ENCODE results near the gene HMGN2. TPM values are rescaled to one million over a fixed set of nuclear protein-coding genes. Genes with fewer than 3 reads are reported as not detected.

The HMGN2 gene
- total and polyA plus RNA-seq, 2 experiments from 2014 or later: 330 to 1,122 TPM

- TF ChIP-seq NANOG (IDR thresholded peaks at IDR 0.05; ENCODE audit: borderline replicate concordance) (no peak), REST (IDR thresholded peaks at IDR 0.05; ENCODE audit: unreplicated experiment) (no peak)
- Histone ChIP-seq H2AFZ (no peak overlapping the region), H3K79me2 (replicated peaks; ENCODE audit: insufficient read depth) (no peaks in the 10 kb centered on the region), H4K20me1 (replicated peaks; ENCODE audit: insufficient read depth) (peaks cover 5% of the 10 kb centered on the region), H3K9me2 (ENCODE audit: insufficient read depth) (no peaks in the 10 kb centered on the region), H3F3A (replicated peaks; ENCODE audit: low read depth) (0 out of 2 replicates have a peak, but pooled peaks cover 3% of the 10 kb centered on the region), H3K27me3 (ENCODE audit: insufficient read depth) (no peaks in the 10 kb centered on the region), H3K4me2 (no peak overlapping the region), H3K4me1 (ENCODE audit: insufficient read depth) (no peaks in the 10 kb centered on the region), H3K36me3 (ENCODE audit: insufficient read depth) (peaks cover 11% of the 10 kb centered on the region), H3K27ac (ENCODE audit: low read depth) (no peak overlapping the region), H3K4me3 (no peak overlapping the region)
- DNase-seq (ENCODE audit: low spot score) (no peak), ATAC-seq (no peak)
- Mint-ChIP-seq H3K27me3 (ENCODE audit: insufficient read depth, low read depth, poor library complexity) (peaks cover 3% of the 10 kb centered on the region), H3K4me3 (no peak overlapping the region), H3K4me1 (peaks cover 6% of the 10 kb centered on the region; the same call in 2 of the 3 replicates), H3K36me3 (ENCODE audit: low read depth) (peaks cover 47% of the 10 kb centered on the region), H3K9me3 (no peaks in the 10 kb centered on the region), H3K27ac (no peak overlapping the region)
These were observed 21.3 kb upstream of the HMGN2 start for GRCh38 chr1:26450908-26451307.

- no peaks in the 10 kb centered on the region for H3K79me2 ChIP-seq (replicated peaks; ENCODE audit: insufficient read depth)
- Mint-ChIP-seq H3K4me3 (no peak overlapping the region), H3K27me3 (ENCODE audit: insufficient read depth, low read depth, poor library complexity) (peaks cover 1% of the 10 kb centered on the region), H3K4me1 (peaks cover 1% of the 10 kb centered on the region; the same call in 2 of the 3 replicates), H3K9me3 (no peaks in the 10 kb centered on the region), H3K27ac (no peak overlapping the region), H3K36me3 (ENCODE audit: low read depth) (peaks cover 35% of the 10 kb centered on the region)
- H3F3A ChIP-seq (replicated peaks; ENCODE audit: low read depth): 0 out of 2 replicates have a peak, but pooled peaks cover 3% of the 10 kb centered on the region
- no peaks in the 10 kb centered on the region for H3K27me3 ChIP-seq (ENCODE audit: insufficient read depth)
- H3K9me2 ChIP-seq (ENCODE audit: insufficient read depth): no peaks in the 10 kb centered on the region
- H3K27ac ChIP-seq (ENCODE audit: low read depth): no peak overlapping the region
- no peak overlapping the region for H3K4me3 ChIP-seq
- peaks cover 12% of the 10 kb centered on the region for H3K36me3 ChIP-seq (ENCODE audit: insufficient read depth)
- DNase-seq (ENCODE audit: low spot score) (no peak), ATAC-seq (no peak)
- H4K20me1 ChIP-seq (replicated peaks; ENCODE audit: insufficient read depth): peaks cover 5% of the 10 kb centered on the region
- H2AFZ ChIP-seq: no peak overlapping the region
- no peak for TF ChIP-seq ZNF331 (CRISPR knock-in tag; IDR thresholded peaks at IDR 0.05; ENCODE audit: low read depth)
- H3K4me2 ChIP-seq: no peak overlapping the region
- no peaks in the 10 kb centered on the region for H3K4me1 ChIP-seq (ENCODE audit: insufficient read depth)
These were observed 19.6 kb upstream of the HMGN2 start for GRCh38 chr1:26452459-26453183.

- H4K20me1 ChIP-seq (replicated peaks; ENCODE audit: insufficient read depth): peaks cover 8% of the 10 kb centered on the region; the same call in 1 of the 2 replicates
- no peak overlapping the region for H2AFZ ChIP-seq
- H3K36me3 ChIP-seq (ENCODE audit: insufficient read depth): peaks cover 23% of the 10 kb centered on the region
- no peak overlapping the region for H3K27ac ChIP-seq (ENCODE audit: low read depth)
- H3K4me1 ChIP-seq (ENCODE audit: insufficient read depth): no peaks in the 10 kb centered on the region
- no peaks in the 10 kb centered on the region for H3K4me1 Mint-ChIP-seq
- no peaks in the 10 kb centered on the region for H3K79me2 ChIP-seq (replicated peaks; ENCODE audit: insufficient read depth)
- no peak overlapping the region for H3K27ac Mint-ChIP-seq
- no peaks in the 10 kb centered on the region for H3K9me2 ChIP-seq (ENCODE audit: insufficient read depth)
- no peaks in the 10 kb centered on the region for H3K27me3 Mint-ChIP-seq (ENCODE audit: insufficient read depth, low read depth, poor library complexity)
- H3K9me3 Mint-ChIP-seq: no peaks in the 10 kb centered on the region
- no peak for DNase-seq (ENCODE audit: low spot score)
- no peak for ATAC-seq
- H3K36me3 Mint-ChIP-seq (ENCODE audit: low read depth): peaks cover 34% of the 10 kb centered on the region; the same call in 2 of the 3 replicates
- TF ChIP-seq ZNF114 (CRISPR knock-in tag; IDR thresholded peaks at IDR 0.05) (no peak), NANOG (IDR thresholded peaks at IDR 0.05; ENCODE audit: borderline replicate concordance) (no peak)
- H3K4me2 ChIP-seq: no peak overlapping the region
- H3K4me3 Mint-ChIP-seq: no peak overlapping the region
- no peak overlapping the region for H3K4me3 ChIP-seq
- 0 out of 2 replicates have a peak, but pooled peaks cover 3% of the 10 kb centered on the region for H3F3A ChIP-seq (replicated peaks; ENCODE audit: low read depth)
- no peaks in the 10 kb centered on the region for H3K27me3 ChIP-seq (ENCODE audit: insufficient read depth)
These were observed 13.1 kb upstream of the HMGN2 start for GRCh38 chr1:26459148-26459547.
